HUES6 (cell line): ENCODE data around the gene PLXND1.

ENCODE experiments used
- H3K27ac ChIP-seq: 2 replicates; pipeline ENCODE4 v1.7.0; 2013; ENCODE audit warnings: low read depth, mild to moderate bottlenecking, low read length, inconsistent platforms
- H3K27me3 ChIP-seq: 2 replicates; pipeline ENCODE4 v1.6.1; 2013; ENCODE audit warnings: low read length; ENCODE audit not compliant: control insufficient read depth, insufficient read depth
- H3K36me3 ChIP-seq: 2 replicates; pipeline ENCODE4 v1.6.1; 2013; ENCODE audit warnings: low read length; ENCODE audit not compliant: control insufficient read depth, insufficient read depth
- H3K4me1 ChIP-seq: 2 replicates; pipeline ENCODE4 v1.6.1; 2013; ENCODE audit warnings: low read length; ENCODE audit not compliant: control insufficient read depth, insufficient read depth
- H3K4me3 ChIP-seq: 2 replicates; pipeline ENCODE4 v1.5.1; 2013; ENCODE audit warnings: low read depth, low read length
- H3K9ac ChIP-seq: one replicate; pipeline ENCODE4 v1.6.1; 2013; ENCODE audit warnings: mild to moderate bottlenecking, low read length
- H3K9me3 ChIP-seq: 2 replicates; pipeline ENCODE4 v1.6.1; 2013; ENCODE audit warnings: low read depth, low read length; ENCODE audit not compliant: control insufficient read depth, insufficient read depth

Gene PLXND1

GRCh38 chr3:129543156-129543790, 63.2 kb downstream of the PLXND1 start, which contains the start of gene H1-8:
Gene H1-8, plus strand, starts transcription at chr3:129543175. Its CDS starts 44 bp downstream, at chr3:129543219.
- Histone ChIP-seq H3K27ac (no peak within 1 kb of the TSS), H3K9ac (no peak within 1 kb of the TSS), H3K9me3 (no peaks in the 10 kb centered on the region), H3K36me3 (no peaks in the 10 kb centered on the region), H3K4me3 (no peak within 1 kb of the TSS), H3K4me1 (peaks cover 22% of the 10 kb centered on the region), H3K27me3 (no peaks in the 10 kb centered on the region)

GRCh38 chr3:129542747-129543146, 63.7 kb downstream of the PLXND1 start:
- Histone ChIP-seq H3K27ac (no peak overlapping the region), H3K36me3 (no peaks in the 10 kb centered on the region), H3K9me3 (no peaks in the 10 kb centered on the region), H3K4me1 (peaks cover 22% of the 10 kb centered on the region), H3K4me3 (no peak overlapping the region), H3K27me3 (no peaks in the 10 kb centered on the region), H3K9ac (no peak overlapping the region)

- Histone ChIP-seq H3K27me3 (no peaks in the 10 kb centered on the region), H3K9ac (no peak overlapping the region), H3K36me3 (no peaks in the 10 kb centered on the region), H3K27ac (no peak overlapping the region), H3K4me1 (peaks cover 31% of the 10 kb centered on the region), H3K9me3 (no peaks in the 10 kb centered on the region), H3K4me3 (no peak overlapping the region)
Observed at GRCh38 chr3:129540776-129541516, 65.5 kb downstream of the PLXND1 start.

DNA sequence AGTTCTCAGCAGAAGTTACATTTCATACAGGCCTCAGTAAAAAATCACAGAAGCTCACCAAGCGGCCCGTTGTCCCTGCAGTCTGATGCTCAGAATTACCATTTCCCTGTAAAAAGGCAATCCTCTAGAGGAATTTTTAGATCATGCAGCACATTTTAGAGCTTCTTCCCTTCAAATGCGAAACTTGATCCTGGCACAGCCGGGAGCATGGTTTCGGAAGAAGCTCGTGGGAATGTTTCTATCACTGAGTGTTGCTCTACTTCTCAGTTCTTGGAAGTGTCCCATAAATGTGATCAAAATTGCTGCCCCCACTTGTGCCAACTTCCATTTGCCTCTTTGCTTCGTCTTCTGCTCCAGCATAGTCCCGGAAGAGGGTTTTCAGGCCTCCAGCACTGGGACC, 67.3 kb downstream of the PLXND1 start:
- Histone ChIP-seq H3K27me3 (no peaks in the 10 kb centered on the region), H3K27ac (no peak overlapping the region), H3K4me1 (peaks cover 41% of the 10 kb centered on the region), H3K4me3 (no peak overlapping the region), H3K9ac (no peak overlapping the region), H3K9me3 (no peaks in the 10 kb centered on the region; the same call in 1 of the 2 replicates), H3K36me3 (no peaks in the 10 kb centered on the region)

GRCh38 chr3:129536804-129537203, 69.7 kb downstream of the PLXND1 start:
- Histone ChIP-seq H3K9me3 (no peaks in the 10 kb centered on the region; the same call in 1 of the 2 replicates), H3K4me1 (peaks cover 34% of the 10 kb centered on the region), H3K27ac (no peak overlapping the region), H3K4me3 (no peak overlapping the region), H3K36me3 (no peaks in the 10 kb centered on the region), H3K9ac (no peak overlapping the region), H3K27me3 (no peaks in the 10 kb centered on the region)

DNA sequence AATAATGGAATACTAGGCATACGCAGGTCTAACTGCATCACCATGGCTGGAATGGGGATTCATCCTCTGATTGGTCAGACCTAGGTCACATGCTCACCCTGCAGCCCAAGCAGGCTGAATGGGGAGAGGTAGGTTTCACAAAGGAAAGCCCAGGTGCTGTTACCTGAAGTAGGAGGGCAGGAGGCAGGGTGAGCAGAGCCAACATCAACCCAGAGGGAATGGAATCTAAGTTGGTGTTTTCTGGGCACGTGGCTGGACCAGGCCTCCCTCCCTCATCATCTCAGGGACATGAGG, 70.2 kb downstream of the PLXND1 start:
- Histone ChIP-seq H3K4me3 (no peak overlapping the region), H3K36me3 (no peaks in the 10 kb centered on the region), H3K9me3 (no peaks in the 10 kb centered on the region; the same call in 1 of the 2 replicates), H3K27me3 (no peaks in the 10 kb centered on the region), H3K27ac (no peak overlapping the region), H3K9ac (no peak overlapping the region), H3K4me1 (peaks cover 34% of the 10 kb centered on the region)

GRCh38 chr3:129535075-129535474, 71.4 kb downstream of the PLXND1 start:
- peak overlapping the region; percentile 2 for H3K9ac ChIP-seq
- no peaks in the 10 kb centered on the region for H3K27me3 ChIP-seq
- H3K4me1 ChIP-seq: peaks cover 45% of the 10 kb centered on the region
- H3K36me3 ChIP-seq: no peaks in the 10 kb centered on the region
- H3K9me3 ChIP-seq: no peaks in the 10 kb centered on the region; the same call in 1 of the 2 replicates
- H3K27ac ChIP-seq: peak overlapping the region; percentile 0; the same call in 1 of the 2 replicates
- no peak overlapping the region for H3K4me3 ChIP-seq

- Histone ChIP-seq H3K4me1 (peaks cover 47% of the 10 kb centered on the region), H3K36me3 (no peaks in the 10 kb centered on the region), H3K4me3 (no peak overlapping the region), H3K27ac (peak overlapping the region; percentile 0; the same call in 1 of the 2 replicates), H3K9me3 (no peaks in the 10 kb centered on the region; the same call in 1 of the 2 replicates), H3K27me3 (no peaks in the 10 kb centered on the region), H3K9ac (no peak overlapping the region)
Observed at GRCh38 chr3:129534428-129535027, 71.9 kb downstream of the PLXND1 start.

DNA sequence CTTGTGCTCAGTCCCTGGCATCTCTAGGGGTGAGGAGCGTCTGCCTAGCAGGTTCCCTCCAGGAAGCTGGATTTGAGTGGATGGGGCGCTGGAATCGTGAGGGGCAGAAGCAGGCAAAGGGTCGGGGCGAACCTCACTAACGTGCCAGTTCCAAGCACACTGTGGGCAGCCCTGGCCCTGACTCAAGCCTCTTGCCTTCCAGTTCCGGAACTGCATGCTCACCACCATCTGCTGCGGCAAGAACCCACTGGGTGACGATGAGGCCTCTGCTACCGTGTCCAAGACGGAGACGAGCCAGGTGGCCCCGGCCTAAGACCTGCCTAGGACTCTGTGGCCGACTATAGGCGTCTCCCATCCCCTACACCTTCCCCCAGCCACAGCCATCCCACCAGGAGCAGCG, 73.1 kb downstream of the PLXND1 start:
- Histone ChIP-seq H3K27ac (no peak overlapping the region), H3K9me3 (no peaks in the 10 kb centered on the region; the same call in 1 of the 2 replicates), H3K4me1 (peaks cover 43% of the 10 kb centered on the region), H3K27me3 (no peaks in the 10 kb centered on the region), H3K4me3 (no peak overlapping the region), H3K36me3 (no peaks in the 10 kb centered on the region), H3K9ac (no peak overlapping the region)

GRCh38 chr3:129532261-129532660, 74.2 kb downstream of the PLXND1 start:
- no peaks in the 10 kb centered on the region; the same call in 1 of the 2 replicates for H3K9me3 ChIP-seq
- H3K27ac ChIP-seq: no peak overlapping the region
- no peaks in the 10 kb centered on the region for H3K36me3 ChIP-seq
- no peaks in the 10 kb centered on the region for H3K27me3 ChIP-seq
- H3K4me1 ChIP-seq: peaks cover 43% of the 10 kb centered on the region
- no peak overlapping the region for H3K9ac ChIP-seq
- no peak overlapping the region for H3K4me3 ChIP-seq

DNA sequence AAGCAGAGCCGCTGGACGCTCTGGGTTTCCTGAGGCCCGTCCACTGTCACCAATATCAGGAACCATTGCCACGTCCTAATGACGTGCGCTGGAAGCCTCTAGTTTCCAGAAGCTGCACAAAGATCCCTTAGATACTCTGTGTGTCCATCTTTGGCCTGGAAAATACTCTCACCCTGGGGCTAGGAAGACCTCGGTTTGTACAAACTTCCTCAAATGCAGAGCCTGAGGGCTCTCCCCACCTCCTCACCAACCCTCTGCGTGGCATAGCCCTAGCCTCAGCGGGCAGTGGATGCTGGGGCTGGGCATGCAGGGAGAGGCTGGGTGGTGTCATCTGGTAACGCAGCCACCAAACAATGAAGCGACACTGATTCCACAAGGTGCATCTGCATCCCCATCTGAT, 74.8 kb downstream of the PLXND1 start:
- H3K4me1 ChIP-seq: peaks cover 40% of the 10 kb centered on the region
- no peaks in the 10 kb centered on the region for H3K27me3 ChIP-seq
- no peaks in the 10 kb centered on the region; the same call in 1 of the 2 replicates for H3K9me3 ChIP-seq
- H3K4me3 ChIP-seq: no peak overlapping the region
- H3K9ac ChIP-seq: no peak overlapping the region
- H3K36me3 ChIP-seq: no peaks in the 10 kb centered on the region
- no peak overlapping the region for H3K27ac ChIP-seq
